Skin epidermis (tissue), 12 donors: ENCODE results near the gene SOWAHA.
A peak's percentile ranks its signal among the peaks of the same experiment; 100 is the strongest.
"Not testable (repeated sequence)": the region's sequence is repeated elsewhere in the genome, so short reads cannot be mapped to it uniquely, and the experiment has no call there.

Experiments
- H3K27ac ChIP-seq, 21 experiments: fragments of 200-600 bp; sonication (generic) in 11 of 21; one replicate each; pipeline ENCODE4 v1.5.0; 2020; ENCODE audit warnings: mild to moderate bottlenecking in 3 of 21, inconsistent platforms in 2 of 21, moderate library complexity in 2 of 21
- H3K4me3 ChIP-seq, 7 experiments: fragments of 200-600 bp; sonication (generic) in 2 of 7; one replicate each; pipeline ENCODE4 v1.5.0; 2020; ENCODE audit warnings: inconsistent platforms in 2 of 7, mild to moderate bottlenecking in 2 of 7, moderate library complexity in 1 of 7

The SOWAHA gene

GRCh38 chr5:132804219-132804618, 8.9 kb upstream of the SOWAHA start:
- not testable (repeated sequence) for H3K4me3 ChIP-seq, H3K27ac ChIP-seq

- not testable (repeated sequence) for H3K27ac ChIP-seq, H3K4me3 ChIP-seq
These were observed 7.2 kb upstream of the SOWAHA start for GRCh38 chr5:132805872-132806271.

- not testable (repeated sequence) for H3K4me3 ChIP-seq, H3K27ac ChIP-seq
These were observed 6.3 kb upstream of the SOWAHA start for GRCh38 chr5:132806804-132807162.

- Histone ChIP-seq H3K4me3 (no peak overlapping the region), H3K27ac (no peak overlapping the region)
These were observed 5.8 kb upstream of the SOWAHA start for GRCh38 chr5:132807163-132807838.

- H3K4me3 ChIP-seq, result no peak overlapping the region
- H3K27ac ChIP-seq, result no peak overlapping the region
These were observed 4.7 kb upstream of the SOWAHA start for GRCh38 chr5:132808448-132808847.

- no peak overlapping the region for H3K27ac ChIP-seq
- H3K4me3 ChIP-seq, result no peak overlapping the region
These were observed 4.2 kb upstream of the SOWAHA start for GRCh38 chr5:132808866-132809265.

- Histone ChIP-seq H3K27ac (no peak overlapping the region), H3K4me3 (no peak overlapping the region)
These were observed 2.5 kb upstream of the SOWAHA start for GRCh38 chr5:132810605-132811004.

- Histone ChIP-seq H3K27ac (no peak overlapping the region), H3K4me3 (no peak overlapping the region)
These were observed 858 bp upstream of the SOWAHA start for GRCh38 chr5:132812123-132812765.

- peak overlapping the region; percentile 1 to 34 (median 23) for H3K4me3 ChIP-seq
- H3K27ac ChIP-seq, result no peak overlapping the region
These were observed 749 bp downstream of the SOWAHA start for GRCh38 chr5:132813599-132814502.

GRCh38 chr5:132814503-132815294, 1.6 kb downstream of the SOWAHA start:
- Histone ChIP-seq H3K27ac (no peak overlapping the region), H3K4me3 (peak overlapping the region in 1 of 7 experiments; percentile 30)

- Histone ChIP-seq H3K4me3 (no peak overlapping the region), H3K27ac (no peak overlapping the region)
These were observed 2.4 kb downstream of the SOWAHA start for GRCh38 chr5:132815454-132815853.

GRCh38 chr5:132816083-132816482, 3.0 kb downstream of the SOWAHA start:
- Histone ChIP-seq H3K27ac (no peak overlapping the region), H3K4me3 (no peak overlapping the region)

GRCh38 chr5:132816554-132816953, 3.5 kb downstream of the SOWAHA start:
- Histone ChIP-seq H3K4me3 (no peak overlapping the region), H3K27ac (no peak overlapping the region)

- Histone ChIP-seq H3K27ac (no peak overlapping the region), H3K4me3 (no peak overlapping the region)
These were observed 3.9 kb downstream of the SOWAHA start for GRCh38 chr5:132817011-132817410.

- H3K27ac ChIP-seq, result no peak overlapping the region
- peak overlapping the region in 2 of 7 experiments; percentile 20 to 25 for H3K4me3 ChIP-seq
These were observed 6.4 kb downstream of the SOWAHA start for GRCh38 chr5:132819468-132819867.

- peak overlapping the region in 1 of 7 experiments; percentile 25 for H3K4me3 ChIP-seq
- no peak overlapping the region for H3K27ac ChIP-seq
These were observed 7.2 kb downstream of the SOWAHA start for GRCh38 chr5:132820162-132820754.

- Histone ChIP-seq H3K27ac (peak overlapping the region in 1 of 21 experiments; percentile 57), H3K4me3 (no peak overlapping the region)
These were observed 8.2 kb downstream of the SOWAHA start for GRCh38 chr5:132821350-132821749.

GRCh38 chr5:132821791-132822190, 8.7 kb downstream of the SOWAHA start:
- Histone ChIP-seq H3K27ac (peak overlapping the region in 1 of 21 experiments; percentile 57), H3K4me3 (no peak overlapping the region)
